Epithelial cell of proximal tubule (primary cell): ENCODE data around the gene TP53RK. TPM values are rescaled to one million over a fixed set of nuclear protein-coding genes. Genes with fewer than 3 reads are reported as not detected.

ENCODE experiments used
- DNase-seq: peaks from one replicate; pipeline ENCODE4 v3.0.0-alpha.2; 2011; ENCODE audit warnings: low read depth
- H3K4me3 ChIP-seq: 2 replicates; pipeline ENCODE4 v1.5.1; 2011; ENCODE audit warnings: low read depth, mild to moderate bottlenecking, low read length
- CTCF ChIP-seq: conservative IDR thresholded peaks from 2 replicates; pipeline ENCODE4 v1.5.1; 2012; ENCODE audit warnings: low read depth, mild to moderate bottlenecking, low read length
- total RNA-seq: library from RNA; depleted of rRNA; stranded (reverse); fragments of >200 nt; gene quantifications from 2 replicates; pipeline ENCODE4 v1.2.3, GENCODE V29; 2015

The TP53RK gene
- total RNA-seq, 1 donor from 2014 or later, result 22.8 TPM

GRCh38 chr20:46691196-46691595, 2.0 kb upstream of the TP53RK start:
- no peak for TF ChIP-seq CTCF
- DNase-seq, result no peak
- no peak overlapping the region for H3K4me3 ChIP-seq

DNA sequence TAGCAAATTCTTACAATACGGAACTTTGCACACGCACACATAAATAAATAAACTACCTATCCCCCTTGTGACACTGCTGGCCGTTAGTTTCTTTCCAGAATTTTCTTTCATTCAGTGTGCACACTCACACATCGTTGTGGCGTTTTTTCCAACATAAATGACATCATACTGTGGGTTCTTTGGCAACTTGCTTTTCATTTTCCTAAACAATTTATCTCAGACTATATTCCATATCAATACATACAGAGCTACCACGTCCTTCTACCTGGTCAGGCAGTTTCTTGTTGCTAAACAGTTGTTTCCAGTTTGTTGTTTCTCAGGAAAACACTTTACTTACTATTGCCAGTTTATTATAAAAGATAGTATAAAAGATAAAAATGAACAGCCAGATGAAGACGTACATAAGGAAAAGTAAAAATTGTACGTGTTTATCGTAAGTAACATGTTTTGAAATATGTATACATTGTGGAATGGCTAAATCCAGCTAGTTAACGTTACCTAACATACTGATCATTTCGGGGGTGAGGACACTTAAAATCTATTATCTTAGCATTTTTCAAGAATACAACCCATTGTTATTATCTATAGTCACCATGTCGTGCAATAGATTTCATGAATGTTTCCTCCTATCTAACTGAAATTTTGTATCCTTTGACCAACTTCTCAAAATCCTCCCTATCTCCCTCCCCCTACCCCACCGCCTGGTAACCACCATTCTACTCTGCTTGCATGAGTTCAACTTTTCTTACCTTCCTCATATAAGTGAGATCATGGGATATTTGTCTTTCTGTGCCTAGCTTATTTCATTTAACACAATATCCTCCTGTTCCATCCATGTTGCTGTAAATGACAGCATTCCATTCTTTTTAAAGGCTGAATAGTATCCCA, 1.2 kb upstream of the TP53RK start:
- no peak for DNase-seq
- peak overlapping the region; percentile 66 for H3K4me3 ChIP-seq
- TF ChIP-seq CTCF, result no peak

- TF ChIP-seq CTCF, result no peak
- no peak for DNase-seq
- peak overlapping the region; percentile 66 for H3K4me3 ChIP-seq
Observed at GRCh38 chr20:46689754-46690085, 476 bp upstream of the TP53RK start.

- DNase-seq, result no peak
- peak overlapping the region; percentile 86 for H3K4me3 ChIP-seq
- no peak for TF ChIP-seq CTCF
Observed at GRCh38 chr20:46688151-46689081, 828 bp downstream of the TP53RK start.

DNA sequence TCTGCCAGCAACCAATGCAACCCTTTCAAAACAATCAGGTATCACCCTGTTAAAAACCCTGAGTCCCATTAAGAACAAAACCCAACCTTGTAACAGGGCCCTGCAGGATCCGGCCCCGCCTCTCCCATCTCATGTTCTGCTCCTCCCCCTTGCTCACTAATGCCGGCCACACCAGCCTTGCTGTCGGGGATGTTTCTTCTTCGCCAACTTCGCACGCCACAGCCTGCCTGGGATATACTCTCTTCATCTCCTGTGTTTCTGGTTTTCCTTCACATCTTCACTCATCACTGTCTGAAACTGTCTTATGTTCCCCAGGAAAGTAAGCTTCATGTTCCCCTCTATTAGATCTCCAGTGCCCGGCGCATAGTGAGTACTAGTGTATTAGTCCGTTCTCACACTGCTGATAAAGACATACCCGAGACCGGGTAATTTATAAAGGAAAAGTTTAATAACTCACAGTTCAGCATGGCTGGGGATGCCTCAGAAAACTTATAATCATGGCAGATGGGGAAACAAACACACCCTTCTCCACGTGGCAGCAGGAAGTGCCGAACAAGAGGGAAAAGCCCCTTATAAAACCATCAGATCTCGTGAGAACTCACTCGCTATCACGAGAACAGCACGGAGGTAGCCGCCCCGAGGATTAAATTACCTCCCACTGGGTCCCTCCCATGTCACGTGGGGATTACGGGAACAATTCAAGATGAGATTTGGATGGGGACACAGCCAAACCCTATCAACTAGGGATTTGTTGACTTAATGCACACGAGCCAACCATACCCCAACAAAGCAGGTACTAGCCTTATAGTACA, 5.1 kb downstream of the TP53RK start:
- H3K4me3 ChIP-seq, result peak overlapping the region; percentile 50
- TF ChIP-seq CTCF, result no peak
- DNase-seq, result no peak

DNA sequence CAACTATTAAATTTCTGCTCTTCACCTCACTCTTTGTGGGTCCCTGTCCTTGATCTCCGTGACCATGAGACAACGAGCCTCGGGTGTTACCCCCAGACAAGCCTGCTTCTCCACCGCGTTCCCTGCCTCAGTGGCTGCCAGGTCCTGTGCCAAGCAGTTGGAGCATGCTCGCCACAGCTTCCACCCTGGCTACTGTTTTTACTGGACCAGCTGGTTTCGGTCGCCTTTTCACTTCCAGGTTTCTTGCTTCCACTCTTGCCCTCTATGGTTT, 5.6 kb downstream of the TP53RK start:
- H3K4me3 ChIP-seq, result peak overlapping the region; percentile 50
- no peak for TF ChIP-seq CTCF
- no peak for DNase-seq
